GM12878 (cell line): ENCODE results near the gene SFT2D3. TPM values are rescaled to one million over a fixed set of nuclear protein-coding genes. Genes with fewer than 3 reads are reported as not detected.

Source experiments
- ATAC-seq: fragments of 200-7000 bp; cut with Tn5 transposase; 3 replicates; pipeline ENCODE4 v1.9.1; 2020; ENCODE audit warnings: mild to moderate bottlenecking, moderate library complexity
- BruUV-seq: library from RNA; stranded (reverse); fragments of 400-500 nt; replicated peaks from 2 replicates; lab custom pipeline; 2021; lab: Mats Ljungman, UMichigan
- CTCF ChIA-PET: fragments of 300-600 bp; sonication (Branson Sonifier 250); formaldehyde crosslinking; extraction: SDS; loops from one replicate; lab custom pipeline; 2021; ENCODE audit warnings: inconsistent platforms; lab: Yijun Ruan, JAX
- POLR2A ChIA-PET: fragments of 350-600 bp; formaldehyde crosslinking; extraction: SDS; loops from one replicate; lab custom pipeline; 2021; ENCODE audit warnings: inconsistent platforms; lab: Charles Lee
- RAD21 ChIA-PET: fragments of 300-600 bp; sonication (Branson Sonifier 250); formaldehyde crosslinking; loops from one replicate; lab custom pipeline; 2023; ENCODE audit warnings: antibody characterized with exemption; ENCODE audit not compliant: unreplicated experiment; lab: Charles Lee
- SMC1A ChIA-PET: fragments of 300-600 bp; sonication (Branson Sonifier 250); formaldehyde crosslinking; loops from one replicate; lab custom pipeline; 2023; ENCODE audit not compliant: unreplicated experiment, uncharacterized antibody; lab: Charles Lee
- DNase-seq: peaks from one replicate; pipeline ENCODE4 v3.0.0-alpha.2; 2011; ENCODE audit warnings: low read depth, low spot score
- FAIRE-seq: peaks from 3 replicates; lab custom pipeline; 2011; peaks lifted over from hg19 to GRCh38; lab: Jason Lieb, UNC
- H2AFZ ChIP-seq: 2 replicates; pipeline ENCODE4 v1.6.0; 2011; ENCODE audit warnings: low read depth, low read length, control low read depth; ENCODE audit not compliant: control insufficient read depth
- H3K27ac ChIP-seq: 2 replicates; pipeline ENCODE4 v1.5.1; 2011; ENCODE audit warnings: control low read depth; ENCODE audit not compliant: control insufficient read depth, insufficient read depth
- H3K27me3 ChIP-seq, 2 experiments: replicated peaks in 1 of 2; 2 replicates each; pipeline versions ENCODE4 v1.6.0 to v1.6.1; 2011; ENCODE audit warnings: low read length in 1 of 2; ENCODE audit not compliant: control insufficient read depth in 2 of 2, insufficient read depth in 2 of 2
- H3K36me3 ChIP-seq, 2 experiments: 2 replicates each; pipeline ENCODE4 v1.5.1; 2011; ENCODE audit warnings: low read length in 1 of 2; ENCODE audit not compliant: control insufficient read depth in 2 of 2, insufficient read depth in 2 of 2
- H3K4me1 ChIP-seq: 2 replicates; pipeline ENCODE4 v1.6.1; 2011; ENCODE audit warnings: mild to moderate bottlenecking, low read length, moderate library complexity, mixed read lengths; ENCODE audit not compliant: control insufficient read depth, insufficient read depth
- H3K4me2 ChIP-seq: 2 replicates; pipeline ENCODE4 v1.6.0; 2011; ENCODE audit warnings: control low read depth; ENCODE audit not compliant: control insufficient read depth, insufficient read depth
- H3K4me3 ChIP-seq: fragments of 200-600 bp; sonication (generic); 2 replicates; pipeline ENCODE4 v1.5.1; 2016
- H3K79me2 ChIP-seq: 2 replicates; pipeline ENCODE4 v1.6.0; 2011; ENCODE audit warnings: low read length; ENCODE audit not compliant: control insufficient read depth, insufficient read depth
- H3K9ac ChIP-seq: 2 replicates; pipeline ENCODE4 v1.8.0; 2011; ENCODE audit warnings: low read length, control low read depth, mixed read lengths; ENCODE audit not compliant: control insufficient read depth, insufficient read depth
- H3K9me3 ChIP-seq: replicated peaks from 3 replicates; pipeline ENCODE4 v1.5.1; 2011; ENCODE audit warnings: mild to moderate bottlenecking, low read length; ENCODE audit not compliant: control insufficient read depth, insufficient read depth
- H4K20me1 ChIP-seq: 2 replicates; pipeline ENCODE4 v1.6.0; 2011; ENCODE audit not compliant: control insufficient read depth, insufficient read depth
- ASH2L ChIP-seq: fragments of 300-600, 200-600 bp; sonication (generic); IDR thresholded peaks from 2 replicates; pipeline ENCODE4 v1.6.1; 2017; ENCODE audit warnings: low read depth, mild to moderate bottlenecking, borderline replicate concordance
- BHLHE40 ChIP-seq, 2 experiments: fragments of 450-650 bp in 1 of 2; IDR thresholded peaks; 2 replicates each; pipeline ENCODE4 v1.6.1; 2011 to 2017; ENCODE audit warnings: low read depth in 2 of 2, borderline replicate concordance in 1 of 2, improper control_type of control experiment in 1 of 2, low read length in 1 of 2, mild to moderate bottlenecking in 1 of 2
- CHD1 ChIP-seq: IDR thresholded peaks from 2 replicates; pipeline ENCODE4 v1.6.1; 2012; ENCODE audit warnings: low read depth, low read length, improper control_type of control experiment
- DPF2 ChIP-seq: fragments of 450-650 bp; IDR thresholded peaks from 2 replicates; pipeline ENCODE4 v1.6.1; 2017; ENCODE audit warnings: mild to moderate bottlenecking
- GATAD2B ChIP-seq: fragments of 450-650 bp; conservative IDR thresholded peaks from 2 replicates; pipeline ENCODE4 v1.6.1; 2017; ENCODE audit warnings: low read depth, mild to moderate bottlenecking, moderate library complexity
- HDAC2 ChIP-seq: fragments of 200-600 bp; sonication (generic); IDR thresholded peaks from 2 replicates; pipeline ENCODE4 v1.6.1; 2017
- HDGF ChIP-seq: fragments of 450-650 bp; IDR thresholded peaks from 2 replicates; pipeline ENCODE4 v1.6.1; 2016; ENCODE audit warnings: antibody characterized with exemption
- JUNB ChIP-seq: IDR thresholded peaks from 2 replicates; pipeline ENCODE4 v1.6.1; 2016; ENCODE audit warnings: antibody characterized with exemption, mild to moderate bottlenecking
- JUND ChIP-seq: IDR thresholded peaks from 2 replicates; pipeline ENCODE4 v1.6.1; 2012; ENCODE audit warnings: low read depth, mild to moderate bottlenecking, low read length, improper control_type of control experiment, moderate library complexity
- MYB ChIP-seq: fragments of 150-350 bp; IDR thresholded peaks from 2 replicates; pipeline ENCODE4 v1.6.1; 2014; ENCODE audit warnings: mild to moderate bottlenecking, low read depth, low read length, borderline replicate concordance
- NR2C2 ChIP-seq: IDR thresholded peaks from 2 replicates; pipeline ENCODE4 v1.6.1; 2011; ENCODE audit warnings: borderline replicate concordance, low read depth; ENCODE audit not compliant: control insufficient read depth, insufficient read length
- PAX8 ChIP-seq: fragments of 450-650 bp; IDR thresholded peaks from 2 replicates; pipeline ENCODE4 v1.6.1; 2017; ENCODE audit warnings: mild to moderate bottlenecking, moderate library complexity
- PML ChIP-seq: IDR thresholded peaks from 2 replicates; pipeline ENCODE4 v1.6.1; 2012; ENCODE audit warnings: low read length, inconsistent platforms
- SREBF2 ChIP-seq: IDR thresholded peaks from 2 replicates; pipeline ENCODE4 v1.6.1; 2012; ENCODE audit warnings: mild to moderate bottlenecking, low read length
- SUZ12 ChIP-seq: fragments of 200-600 bp; sonication (generic); IDR thresholded peaks from one replicate; pipeline ENCODE4 v1.6.1; 2018; ENCODE audit warnings: antibody characterized with exemption, mild to moderate bottlenecking; ENCODE audit not compliant: unreplicated experiment
- YY1 ChIP-seq: IDR thresholded peaks from 2 replicates; pipeline ENCODE4 v1.6.1; 2011; ENCODE audit warnings: low read depth, mild to moderate bottlenecking, low read length
- ZNF207 ChIP-seq: fragments of 450-650 bp; IDR thresholded peaks from 2 replicates; pipeline ENCODE4 v1.6.1; 2014; ENCODE audit warnings: antibody characterized with exemption, mild to moderate bottlenecking, borderline replicate concordance
- WGBS: methylation state at CpG from one replicate; pipeline ENCODE4 v1.1.6; 2016; ENCODE audit warnings: low lambda C conversion rate; ENCODE audit not compliant: insufficient replicate concordance, insufficient coverage; ENCODE audit errors: missing lambda C conversion rate; 5-methylcytosine and 5-hydroxymethylcytosine counted together
- in situ Hi-C: fragments of 300-500 bp; cut with MboI; formaldehyde crosslinking; loops from 9 replicates; pipeline ENCODE4 v1.14.3; 2018; ENCODE audit warnings: mixed read lengths
- intact Hi-C: fragments of 100-400 bp; cut with micrococcal nuclease; formaldehyde crosslinking; loops from one replicate; pipeline ENCODE4 v1.14.2; 2022; ENCODE audit not compliant: unreplicated experiment
- polyA plus RNA-seq, 11 experiments: library from polyadenylated mRNA; depleted of rRNA in 4 of 11; unstranded in 6 of 11; stranded (reverse) in 5 of 11; fragments of >200 nt; fragmentation: Nextera tagmentation in 4 of 11; fragmentation: Illumina TruSeq in 1 of 11; extraction: Ambion mirVana in 4 of 11; extraction: Trizol in 1 of 11; gene quantifications; 1 replicate in 1 of 11; 2 replicates in 10 of 11; pipeline versions ENCODE4 v1.2.1 to v1.2.3, GENCODE V29; 2011 to 2016; ENCODE audit warnings: inconsistent platforms in 2 of 11, missing spikeins in 2 of 11, low read depth in 1 of 11
- total RNA-seq, 4 experiments: library from RNA; depleted of rRNA in 3 of 4; stranded (reverse); fragments of >200 nt in 3 of 4; fragmentation: Illumina TruSeq in 1 of 4; extraction: Trizol in 1 of 4; gene quantifications; 2 replicates each; pipeline versions ENCODE4 v1.2.1 to v1.2.3, GENCODE V29; 2013 to 2021
- TF ChIP-seq, protein P1 (sequence below): IDR thresholded peaks from 2 replicates; pipeline ENCODE4 v1.6.1; 2012; ENCODE audit warnings: low read depth, low read length, improper control_type of control experiment

Gene SFT2D3
- total and polyA plus RNA-seq, 10 of the 15 experiments (the other 5 are each of a cell fraction or from before 2014, with no cell fraction given) = 4.2 to 8.4 (median 6.6) TPM; not detected in 4

DNA sequence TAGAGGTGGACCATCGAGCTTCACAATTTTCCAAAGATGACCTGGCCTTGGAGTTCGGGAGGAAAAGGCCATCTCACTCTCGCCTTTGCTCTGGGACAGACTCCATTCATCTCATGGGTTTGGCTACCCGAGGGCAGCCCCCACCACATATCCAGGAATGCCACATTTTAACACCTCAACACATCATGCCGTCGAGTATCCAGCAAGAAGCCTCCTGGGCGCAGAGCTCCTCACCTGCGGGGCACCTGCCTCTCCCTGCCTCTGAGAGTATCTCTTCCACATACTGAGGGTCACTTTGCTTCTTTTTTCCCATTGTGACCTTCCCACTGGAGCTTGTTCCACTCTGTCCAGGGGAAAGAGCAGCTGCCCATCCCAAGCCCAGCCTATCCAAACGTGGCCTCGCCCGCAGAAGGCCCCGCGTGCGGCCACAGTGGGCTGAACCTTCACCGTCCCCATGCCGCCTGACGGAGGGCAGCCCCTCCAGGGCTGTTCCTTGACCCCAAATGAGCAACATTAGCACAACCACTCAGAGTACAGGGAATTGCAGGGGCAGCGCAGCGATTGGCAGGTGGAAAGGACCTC, 20.5 kb upstream of the SFT2D3 start:
- no peaks in the 10 kb centered on the region for H3K9me3 ChIP-seq
- H3K4me2 ChIP-seq = no peak overlapping the region
- no TSS peak for BruUV-seq
- H3K27me3 ChIP-seq = peaks cover 6 to 9% of the 10 kb centered on the region in 2 experiments
- H4K20me1 ChIP-seq = 0 out of 2 replicates have a peak, but pooled peaks cover 3% of the 10 kb centered on the region
- ChIA-PET POLR2A (no interaction called here), RAD21 (no interaction called here), CTCF (interaction anchor here (1.0 kb wide), 1 partner anchor 45 kb away, joined by 3 read pairs; no protein-coding TSS in a partner anchor), SMC1A (interaction anchor here (0.6 kb wide), 1 partner anchor 178 kb away, joined by 3 read pairs; no protein-coding TSS in a partner anchor)
- no peaks in the 10 kb centered on the region for H3K36me3 ChIP-seq
- in situ Hi-C loops (no loop called here), intact Hi-C loops (no loop called here)
- no peaks in the 10 kb centered on the region for H3K4me1 ChIP-seq
- no peaks in the 10 kb centered on the region for H3K79me2 ChIP-seq
- H3K27ac ChIP-seq = no peak overlapping the region
- DNase-seq (no peak), FAIRE-seq (no peak), ATAC-seq (no peak)
- H3K9ac ChIP-seq = no peak overlapping the region
- no peak overlapping the region for H2AFZ ChIP-seq
- TF ChIP-seq ASH2L (no peak), YY1 (no peak), BHLHE40 (IDR thresholded peaks at IDR 0.05; ENCODE audit: borderline replicate concordance in 1 of 2, low read depth in 2 of 2, low read length in 1 of 2) (no peak), GATAD2B (no peak), PAX8 (no peak), MYB (no peak), SUZ12 (no peak), NR2C2 (no peak), PML (no peak), CHD1 (no peak), ZNF207 (no peak), HDGF (no peak), SREBF2 (no peak), HDAC2 (no peak), DPF2 (no peak), JUND (no peak), JUNB (no peak)
- TF ChIP-seq, protein P1, sequence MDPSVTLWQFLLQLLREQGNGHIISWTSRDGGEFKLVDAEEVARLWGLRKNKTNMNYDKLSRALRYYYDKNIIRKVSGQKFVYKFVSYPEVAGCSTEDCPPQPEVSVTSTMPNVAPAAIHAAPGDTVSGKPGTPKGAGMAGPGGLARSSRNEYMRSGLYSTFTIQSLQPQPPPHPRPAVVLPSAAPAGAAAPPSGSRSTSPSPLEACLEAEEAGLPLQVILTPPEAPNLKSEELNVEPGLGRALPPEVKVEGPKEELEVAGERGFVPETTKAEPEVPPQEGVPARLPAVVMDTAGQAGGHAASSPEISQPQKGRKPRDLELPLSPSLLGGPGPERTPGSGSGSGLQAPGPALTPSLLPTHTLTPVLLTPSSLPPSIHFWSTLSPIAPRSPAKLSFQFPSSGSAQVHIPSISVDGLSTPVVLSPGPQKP = no peak
- no peak overlapping the region for H3K4me3 ChIP-seq
- 51% methylated on average over 18 of the region's 19 CpGs for WGBS
